Measurements from ENCODE around the gene SEC63.

GRCh38 chr6:108004861-108005260 lies 46.9 kb upstream of the SEC63 start:
- TF ChIP-seq EP300 (IDR thresholded peaks at IDR 0.05) (no peak), POLR2A (IDR thresholded peaks at IDR 0.05) (no peak)

Data from upper lobe of left lung (tissue), 4 donors.